Hepatocyte (in vitro differentiated cells): ENCODE results near the gene GJA10. TPM values are rescaled to one million over a fixed set of nuclear protein-coding genes. Genes with fewer than 3 reads are reported as not detected.

Experiments
- DNase-seq: peaks from one replicate; pipeline ENCODE4 v3.0.0-alpha.2; 2016; ENCODE audit warnings: low spot score
- H2AFZ ChIP-seq: fragments of 200-600 bp; sonication (generic); 2 replicates; pipeline ENCODE4 v1.6.0; 2016; ENCODE audit warnings: antibody characterized with exemption, mild to moderate bottlenecking
- H3K27ac ChIP-seq: fragments of 200-600 bp; sonication (generic); 2 replicates; pipeline ENCODE4 v1.5.1; 2016; ENCODE audit warnings: mild to moderate bottlenecking
- H3K27me3 ChIP-seq: fragments of 200-600 bp; sonication (generic); 2 replicates; pipeline ENCODE4 v1.6.1; 2016
- H3K36me3 ChIP-seq: fragments of 200-600 bp; sonication (generic); replicated peaks from 2 replicates; pipeline ENCODE4 v1.5.1; 2016; ENCODE audit warnings: low read depth; ENCODE audit not compliant: insufficient read depth
- H3K4me1 ChIP-seq: fragments of 200-600 bp; sonication (generic); 2 replicates; pipeline ENCODE4 v1.5.1; 2016; ENCODE audit warnings: mild to moderate bottlenecking, moderate library complexity; ENCODE audit not compliant: insufficient read depth
- H3K4me2 ChIP-seq: fragments of 200-600 bp; sonication (generic); 2 replicates; pipeline ENCODE4 v1.6.0; 2016
- H3K4me3 ChIP-seq: fragments of 200-600 bp; sonication (generic); 2 replicates; pipeline ENCODE4 v1.5.1; 2016; ENCODE audit warnings: mild to moderate bottlenecking
- H3K79me2 ChIP-seq: fragments of 200-600 bp; sonication (generic); 2 replicates; pipeline ENCODE4 v1.6.0; 2017; ENCODE audit warnings: mild to moderate bottlenecking
- H3K9me2 ChIP-seq: fragments of 200-600 bp; sonication (generic); replicated peaks from 2 replicates; pipeline ENCODE4 v1.6.0; 2017; ENCODE audit warnings: mild to moderate bottlenecking; ENCODE audit not compliant: insufficient read depth
- H3K9me3 ChIP-seq: fragments of 200-600 bp; sonication (generic); 2 replicates; pipeline ENCODE4 v1.5.1; 2016; ENCODE audit warnings: low read depth, mild to moderate bottlenecking
- H4K20me1 ChIP-seq: fragments of 200-600 bp; sonication (generic); 2 replicates; pipeline ENCODE4 v1.6.0; 2016; ENCODE audit warnings: mild to moderate bottlenecking; ENCODE audit not compliant: insufficient read depth, poor library complexity, severe bottlenecking
- EZH2 ChIP-seq: fragments of 200-600 bp; sonication (generic); IDR thresholded peaks from 2 replicates; pipeline ENCODE4 v1.6.1; 2016; ENCODE audit warnings: antibody characterized with exemption, mild to moderate bottlenecking, borderline replicate concordance
- EZH2phosphoT487 ChIP-seq: fragments of 200-600 bp; sonication (generic); IDR thresholded peaks from one replicate; pipeline ENCODE4 v1.6.1; 2018; ENCODE audit warnings: antibody characterized with exemption, mild to moderate bottlenecking, low read depth, moderate library complexity; ENCODE audit not compliant: unreplicated experiment, severe bottlenecking
- WGBS: methylation state at CpG from one replicate; pipeline ENCODE4 v1.1.6; 2016; ENCODE audit warnings: low lambda C conversion rate; ENCODE audit errors: missing lambda C conversion rate; 5-methylcytosine and 5-hydroxymethylcytosine counted together
- polyA plus RNA-seq: library from polyadenylated mRNA; unstranded; fragments of >200 nt; fragmentation: Nextera tagmentation; extraction: Ambion mirVana; gene quantifications from 2 replicates; pipeline ENCODE4 v1.2.1, GENCODE V29; 2016
- total RNA-seq: library from RNA; depleted of rRNA; stranded (reverse); fragments of >200 nt; gene quantifications from 2 replicates; pipeline ENCODE4 v1.2.3, GENCODE V29; 2014
- TF ChIP-seq, protein P1 (sequence below): fragments of 200-600 bp; sonication (generic); IDR thresholded peaks from 2 replicates; pipeline ENCODE4 v1.5.1; 2016; ENCODE audit warnings: antibody characterized with exemption, mild to moderate bottlenecking; ENCODE audit not compliant: poor library complexity

The GJA10 gene
- total and polyA plus RNA-seq, 2 experiments from 2014 or later = not detected

DNA sequence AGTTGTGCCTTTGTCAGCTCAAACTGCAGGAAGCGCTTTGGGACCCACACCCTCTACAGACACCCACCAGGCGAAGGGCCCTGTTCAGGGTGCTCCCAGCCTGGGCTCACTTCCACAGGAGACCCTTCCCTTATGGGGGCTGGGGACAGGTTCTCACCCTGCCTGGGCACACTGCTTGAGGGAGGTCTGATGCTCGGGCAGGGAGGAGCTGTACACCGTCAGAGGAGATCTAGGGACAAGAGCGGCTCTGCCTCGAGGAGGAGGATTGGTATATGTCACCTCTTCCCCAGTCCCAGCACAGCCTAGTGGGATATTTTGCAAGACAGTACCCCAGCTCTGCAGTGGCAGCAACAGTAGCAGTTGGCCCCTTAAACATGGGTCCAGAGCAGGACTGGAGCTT is 26.9 kb downstream of the GJA10 start:
- 94% methylated on average over 6 of the region's 6 CpGs for WGBS
- Histone ChIP-seq H2AFZ (no peak overlapping the region), H3K4me3 (no peak overlapping the region), H3K4me1 (no peaks in the 10 kb centered on the region), H3K9me3 (no peaks in the 10 kb centered on the region), H3K9me2 (no peaks in the 10 kb centered on the region), H3K27ac (no peak overlapping the region), H3K36me3 (no peaks in the 10 kb centered on the region), H4K20me1 (no peaks in the 10 kb centered on the region), H3K27me3 (no peaks in the 10 kb centered on the region), H3K4me2 (no peak overlapping the region), H3K79me2 (no peaks in the 10 kb centered on the region)
- TF ChIP-seq, protein P1, sequence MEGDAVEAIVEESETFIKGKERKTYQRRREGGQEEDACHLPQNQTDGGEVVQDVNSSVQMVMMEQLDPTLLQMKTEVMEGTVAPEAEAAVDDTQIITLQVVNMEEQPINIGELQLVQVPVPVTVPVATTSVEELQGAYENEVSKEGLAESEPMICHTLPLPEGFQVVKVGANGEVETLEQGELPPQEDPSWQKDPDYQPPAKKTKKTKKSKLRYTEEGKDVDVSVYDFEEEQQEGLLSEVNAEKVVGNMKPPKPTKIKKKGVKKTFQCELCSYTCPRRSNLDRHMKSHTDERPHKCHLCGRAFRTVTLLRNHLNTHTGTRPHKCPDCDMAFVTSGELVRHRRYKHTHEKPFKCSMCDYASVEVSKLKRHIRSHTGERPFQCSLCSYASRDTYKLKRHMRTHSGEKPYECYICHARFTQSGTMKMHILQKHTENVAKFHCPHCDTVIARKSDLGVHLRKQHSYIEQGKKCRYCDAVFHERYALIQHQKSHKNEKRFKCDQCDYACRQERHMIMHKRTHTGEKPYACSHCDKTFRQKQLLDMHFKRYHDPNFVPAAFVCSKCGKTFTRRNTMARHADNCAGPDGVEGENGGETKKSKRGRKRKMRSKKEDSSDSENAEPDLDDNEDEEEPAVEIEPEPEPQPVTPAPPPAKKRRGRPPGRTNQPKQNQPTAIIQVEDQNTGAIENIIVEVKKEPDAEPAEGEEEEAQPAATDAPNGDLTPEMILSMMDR = no peak
- TF ChIP-seq EZH2phosphoT487 (no peak), EZH2 (no peak)
- DNase-seq = no peak

DNA sequence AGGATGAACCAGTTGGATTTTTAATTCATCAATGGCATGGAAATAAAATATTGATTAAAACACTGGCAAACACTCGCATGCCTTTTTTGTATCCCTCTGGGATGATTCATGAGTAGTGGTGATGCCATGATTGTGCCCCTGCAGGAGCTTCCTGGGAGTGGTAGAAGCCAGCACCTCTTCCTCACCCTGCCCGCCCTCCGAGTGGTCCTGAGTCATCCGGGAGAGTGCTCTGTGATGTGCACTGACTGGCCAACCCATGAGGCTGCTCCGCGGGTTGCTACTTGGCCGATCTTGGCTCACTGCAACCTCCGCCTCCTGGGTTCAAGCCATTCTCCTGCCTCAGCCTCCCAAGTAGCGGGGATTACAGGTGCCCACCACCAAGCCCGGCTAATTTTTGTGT is 27.4 kb downstream of the GJA10 start:
- H4K20me1 ChIP-seq = no peaks in the 10 kb centered on the region
- no peaks in the 10 kb centered on the region for H3K36me3 ChIP-seq
- H3K79me2 ChIP-seq = no peaks in the 10 kb centered on the region
- H3K9me3 ChIP-seq = no peaks in the 10 kb centered on the region
- WGBS = 96% methylated on average over 10 of the region's 10 CpGs
- no peak for TF ChIP-seq EZH2phosphoT487
- TF ChIP-seq EZH2 = no peak
- TF ChIP-seq, protein P1 = no peak
- no peak overlapping the region for H3K4me3 ChIP-seq
- no peak overlapping the region for H3K4me2 ChIP-seq
- H3K27me3 ChIP-seq = no peaks in the 10 kb centered on the region
- H3K4me1 ChIP-seq = no peaks in the 10 kb centered on the region
- H3K9me2 ChIP-seq = no peaks in the 10 kb centered on the region
- no peak overlapping the region for H2AFZ ChIP-seq
- no peak overlapping the region for H3K27ac ChIP-seq
- no peak for DNase-seq

DNA sequence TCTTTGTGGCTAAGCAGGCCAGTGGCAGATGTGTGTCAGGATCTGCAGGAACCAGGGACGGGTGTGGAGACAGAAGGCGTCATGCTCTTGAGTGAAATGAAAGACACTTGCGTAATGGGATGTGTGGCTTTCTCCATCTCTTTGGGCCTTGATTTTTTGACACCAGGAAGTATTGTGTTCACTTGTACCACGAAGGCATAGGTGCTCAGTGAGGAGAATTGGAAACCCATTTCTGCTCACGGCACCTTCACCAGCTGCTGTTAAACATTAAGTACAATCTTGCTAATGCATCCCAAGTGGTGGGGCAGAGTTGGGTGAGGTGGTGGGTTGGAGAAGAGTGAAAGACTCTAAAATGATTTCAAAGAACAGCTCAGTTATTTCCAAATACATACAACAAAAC is 30.0 kb downstream of the GJA10 start:
- no peak for DNase-seq
- Histone ChIP-seq H3K4me2 (no peak overlapping the region), H3K9me3 (no peaks in the 10 kb centered on the region), H2AFZ (no peak overlapping the region), H3K27me3 (no peaks in the 10 kb centered on the region), H3K4me3 (no peak overlapping the region), H3K36me3 (no peaks in the 10 kb centered on the region), H4K20me1 (no peaks in the 10 kb centered on the region), H3K9me2 (no peaks in the 10 kb centered on the region), H3K27ac (no peak overlapping the region), H3K4me1 (no peaks in the 10 kb centered on the region), H3K79me2 (no peaks in the 10 kb centered on the region)
- TF ChIP-seq, protein P1 = no peak
- TF ChIP-seq EZH2 (no peak), EZH2phosphoT487 (no peak)
- 72% methylated on average over 5 of the region's 5 CpGs for WGBS

DNA sequence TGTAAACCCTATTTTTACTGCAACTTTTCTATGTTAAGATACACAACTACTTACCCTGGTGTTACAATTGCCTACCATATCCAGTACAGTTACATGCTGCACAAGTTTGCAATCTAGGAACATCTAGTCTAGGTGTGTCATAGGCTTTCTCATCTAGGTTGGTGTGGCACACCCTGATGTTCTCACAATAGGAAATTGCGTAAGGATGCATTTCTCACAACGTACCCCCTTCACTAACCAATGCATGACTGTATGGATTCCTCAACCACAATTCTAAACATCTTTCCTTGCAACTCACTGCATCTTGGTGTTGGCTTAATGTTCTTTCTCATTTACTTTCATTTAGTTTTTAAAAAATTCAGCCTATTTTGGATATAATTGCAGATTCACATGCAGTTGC is 31.6 kb downstream of the GJA10 start:
- Histone ChIP-seq H3K9me3 (no peaks in the 10 kb centered on the region), H3K9me2 (no peaks in the 10 kb centered on the region), H2AFZ (no peak overlapping the region), H3K79me2 (no peaks in the 10 kb centered on the region), H3K27me3 (no peaks in the 10 kb centered on the region), H4K20me1 (no peaks in the 10 kb centered on the region), H3K27ac (no peak overlapping the region), H3K4me1 (no peaks in the 10 kb centered on the region), H3K36me3 (no peaks in the 10 kb centered on the region), H3K4me3 (no peak overlapping the region), H3K4me2 (no peak overlapping the region)
- TF ChIP-seq, protein P1 = no peak
- TF ChIP-seq EZH2phosphoT487 (no peak), EZH2 (no peak)
- DNase-seq = no peak
- 91% methylated on average over 2 of the region's 2 CpGs for WGBS
